MM.1S (cell line): ENCODE measurements around the gene RPP21.

ENCODE experiments used
- EZH2 ChIP-seq: fragments of 300-600 bp; sonication (generic); optimal IDR thresholded peaks from 2 replicates; pipeline ENCODE3; 2017; ENCODE audit warnings: low read depth, mild to moderate bottlenecking, antibody characterized with exemption, low read length, mixed read lengths
- EZH2phosphoT487 ChIP-seq: fragments of 300-600 bp; sonication (generic); IDR thresholded peaks from 2 replicates; pipeline ENCODE4 v1.6.1; 2018; ENCODE audit warnings: antibody characterized with exemption, low read length
- TF ChIP-seq, protein P1 (sequence below): fragments of 300-600 bp; sonication (generic); IDR thresholded peaks from 2 replicates; pipeline ENCODE4 v1.5.1; 2016; ENCODE audit warnings: antibody characterized with exemption, low read length, mixed read lengths

DNA sequence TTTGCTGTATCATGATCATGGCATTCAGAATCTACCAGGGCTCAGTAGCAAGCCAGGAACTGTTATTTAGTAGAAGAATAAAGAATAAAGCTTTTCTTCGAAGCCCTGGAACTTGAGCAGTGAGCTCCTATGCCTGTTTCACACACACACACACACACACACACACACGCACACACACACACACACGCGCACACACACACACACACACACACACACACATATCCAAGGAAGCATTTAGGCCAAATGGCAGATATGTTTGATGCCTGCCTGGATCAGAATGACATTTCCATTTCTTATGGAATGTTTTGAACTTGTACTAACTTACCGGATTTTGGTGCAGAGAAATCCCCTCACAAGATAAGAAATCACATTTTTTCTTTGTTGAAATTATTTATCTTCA, 35.5 kb downstream of the RPP21 start:
- TF ChIP-seq, protein P1, sequence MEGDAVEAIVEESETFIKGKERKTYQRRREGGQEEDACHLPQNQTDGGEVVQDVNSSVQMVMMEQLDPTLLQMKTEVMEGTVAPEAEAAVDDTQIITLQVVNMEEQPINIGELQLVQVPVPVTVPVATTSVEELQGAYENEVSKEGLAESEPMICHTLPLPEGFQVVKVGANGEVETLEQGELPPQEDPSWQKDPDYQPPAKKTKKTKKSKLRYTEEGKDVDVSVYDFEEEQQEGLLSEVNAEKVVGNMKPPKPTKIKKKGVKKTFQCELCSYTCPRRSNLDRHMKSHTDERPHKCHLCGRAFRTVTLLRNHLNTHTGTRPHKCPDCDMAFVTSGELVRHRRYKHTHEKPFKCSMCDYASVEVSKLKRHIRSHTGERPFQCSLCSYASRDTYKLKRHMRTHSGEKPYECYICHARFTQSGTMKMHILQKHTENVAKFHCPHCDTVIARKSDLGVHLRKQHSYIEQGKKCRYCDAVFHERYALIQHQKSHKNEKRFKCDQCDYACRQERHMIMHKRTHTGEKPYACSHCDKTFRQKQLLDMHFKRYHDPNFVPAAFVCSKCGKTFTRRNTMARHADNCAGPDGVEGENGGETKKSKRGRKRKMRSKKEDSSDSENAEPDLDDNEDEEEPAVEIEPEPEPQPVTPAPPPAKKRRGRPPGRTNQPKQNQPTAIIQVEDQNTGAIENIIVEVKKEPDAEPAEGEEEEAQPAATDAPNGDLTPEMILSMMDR: no peak
- TF ChIP-seq EZH2: no peak
- TF ChIP-seq EZH2phosphoT487: no peak
